GM12872 (cell line): ENCODE data around the gene UST.
A peak's percentile ranks its signal among the peaks of the same experiment; 100 is the strongest.

Source experiments
- CTCF ChIP-seq: IDR thresholded peaks from 3 replicates; pipeline ENCODE4 v1.5.1; 2011; ENCODE audit warnings: low read depth, mild to moderate bottlenecking, low read length, moderate library complexity; ENCODE audit not compliant: insufficient read depth

Gene UST

GRCh38 chr6:149082320-149082719 lies 335.5 kb downstream of the UST start:
- peak; percentile 86 for TF ChIP-seq CTCF

GRCh38 chr6:149084026-149084425 lies 337.2 kb downstream of the UST start:
- no peak for TF ChIP-seq CTCF

GRCh38 chr6:149084808-149085556 lies 338.2 kb downstream of the UST start:
- TF ChIP-seq CTCF = no peak

GRCh38 chr6:149085557-149085938 lies 338.7 kb downstream of the UST start:
- no peak for TF ChIP-seq CTCF

GRCh38 chr6:149086363-149086762 lies 339.5 kb downstream of the UST start:
- TF ChIP-seq CTCF = no peak

- TF ChIP-seq CTCF = no peak
Observed at GRCh38 chr6:149087898-149088297, 341.1 kb downstream of the UST start.

- no peak for TF ChIP-seq CTCF
Observed at GRCh38 chr6:149088361-149088760, 341.5 kb downstream of the UST start.
